ENCODE data around the gene DCHS2.

DCHS2 gene

DNA sequence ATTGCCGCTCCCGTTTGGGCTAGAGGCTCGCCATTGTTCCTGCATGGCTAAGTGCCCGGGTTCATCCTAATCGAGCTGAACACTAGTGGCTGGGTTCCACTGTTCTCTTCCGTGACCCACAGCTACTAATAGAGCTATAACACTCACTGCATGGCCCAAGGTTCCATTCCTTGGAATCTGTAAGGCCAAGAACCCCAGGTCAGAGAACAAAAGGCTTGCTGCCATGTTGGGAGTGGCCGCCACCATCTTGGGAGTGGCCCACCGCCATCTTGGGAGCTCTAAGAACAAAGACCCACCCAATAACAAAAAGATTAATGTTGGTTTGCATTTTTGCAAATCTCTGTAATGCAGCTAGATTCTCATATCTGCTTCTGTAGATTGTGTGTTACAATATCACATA lies 299.0 kb downstream of the DCHS2 start:
- no peak for DNase-seq

DNA sequence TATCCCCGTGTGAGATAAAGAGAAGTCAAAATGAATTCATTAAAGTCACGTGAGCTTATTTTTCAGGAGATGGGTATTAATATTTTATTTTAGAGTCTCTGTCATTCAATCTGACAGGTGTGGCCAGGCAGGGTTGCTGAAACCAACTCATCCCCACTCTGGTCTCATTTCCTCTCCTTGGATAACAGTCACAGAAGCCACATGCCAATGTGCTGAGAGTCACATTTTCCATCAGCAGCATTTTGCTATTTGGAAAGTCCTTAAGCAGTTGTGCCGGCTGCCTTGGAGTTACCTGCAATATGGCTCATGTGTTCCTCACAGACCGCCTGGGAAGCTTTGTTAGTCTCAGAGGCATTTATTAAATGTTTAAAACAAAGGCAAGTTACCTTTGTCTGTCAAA lies 302.3 kb downstream of the DCHS2 start:
- DNase-seq, result no peak

DNA sequence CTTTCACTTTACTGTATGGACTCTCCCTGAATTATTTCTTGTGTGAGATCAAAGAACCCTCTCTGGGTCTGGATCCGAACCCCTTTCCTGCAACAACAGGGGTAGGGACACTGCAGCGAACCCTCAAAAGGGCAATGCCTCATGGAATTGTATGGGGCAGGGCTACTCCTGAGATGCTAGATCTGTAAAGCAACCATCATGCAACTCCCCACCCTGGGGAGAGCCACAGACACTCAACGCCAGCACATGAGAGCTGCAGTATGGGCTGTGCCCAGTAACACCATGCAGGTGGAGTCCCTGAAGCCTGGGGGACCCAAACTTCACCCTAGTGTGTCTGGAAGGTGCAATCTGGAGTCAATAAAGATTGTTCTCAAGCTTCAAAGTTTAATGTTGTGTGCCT lies 304.7 kb downstream of the DCHS2 start:
- DNase-seq, result no peak

- DNase-seq, result no peak
These were observed 305.6 kb downstream of the DCHS2 start for GRCh38 chr4:154186035-154186434.

- no peak for DNase-seq
These were observed 307.4 kb downstream of the DCHS2 start for GRCh38 chr4:154184238-154184637.

GRCh38 chr4:154183264-154183663 lies 308.3 kb downstream of the DCHS2 start:
- no peak for DNase-seq
